ENCODE data around the gene RALGPS1. TPM values are rescaled to one million over a fixed set of nuclear protein-coding genes. Genes with fewer than 3 reads are reported as not detected.

Gene RALGPS1
- total RNA-seq, 2 donors from 2014 or later, result 7.6 to 18.5 TPM

DNA sequence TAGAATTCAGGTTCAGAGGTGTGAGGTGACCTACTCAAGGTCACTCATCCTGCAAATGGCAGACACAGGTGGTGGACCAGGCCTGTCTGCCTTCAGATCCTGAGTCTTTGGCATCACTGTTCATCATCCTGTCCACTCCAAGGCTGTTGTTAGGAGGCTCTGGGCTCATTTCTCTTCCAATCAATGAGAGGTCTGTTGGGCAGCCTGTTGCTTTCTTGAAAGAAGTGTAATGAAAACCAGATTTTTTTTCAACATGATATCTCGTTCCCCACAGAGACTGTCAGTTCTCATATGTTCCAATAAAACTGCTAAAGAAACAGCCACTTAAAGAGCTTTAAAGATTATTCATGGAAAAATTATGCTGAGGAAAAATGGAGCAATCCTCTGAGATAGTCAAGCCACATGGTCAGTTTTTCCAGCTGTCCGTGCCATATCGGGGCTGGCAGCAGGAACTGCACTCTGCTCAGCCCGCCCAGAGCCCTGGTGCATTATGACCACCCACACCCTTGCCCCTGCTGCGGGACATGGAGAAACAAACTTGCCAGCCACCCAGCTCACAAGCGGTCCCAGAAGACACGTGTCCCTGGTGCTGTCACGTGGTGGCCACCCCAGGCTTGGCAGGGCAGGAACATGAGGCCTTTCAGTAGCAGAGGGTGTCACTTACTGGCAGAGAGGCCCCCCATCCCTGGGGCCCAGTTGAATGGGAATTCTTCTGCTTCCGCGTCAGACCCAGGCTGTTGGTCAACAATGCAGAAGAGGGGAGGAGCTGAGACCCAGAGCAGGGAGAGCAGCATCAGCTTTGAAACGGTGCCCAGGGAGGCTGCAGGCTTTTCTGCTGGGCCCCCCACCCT, 271.6 kb downstream of the RALGPS1 start:
- Histone ChIP-seq H3K4me1 (ENCODE audit: control insufficient read depth in 1 of 2, low read depth in 2 of 2) (peaks cover 18 to 47% of the 10 kb centered on the region in 2 donors), H3K9me3 (no peaks in the 10 kb centered on the region), H3K27ac (peak overlapping the region; percentile 94 to 98), H3K4me3 (no peak overlapping the region), H3K36me3 (no peaks in the 10 kb centered on the region), H3K27me3 (replicated peaks; ENCODE audit: insufficient read depth) (no peaks in the 10 kb centered on the region)
- TF ChIP-seq, protein P1, sequence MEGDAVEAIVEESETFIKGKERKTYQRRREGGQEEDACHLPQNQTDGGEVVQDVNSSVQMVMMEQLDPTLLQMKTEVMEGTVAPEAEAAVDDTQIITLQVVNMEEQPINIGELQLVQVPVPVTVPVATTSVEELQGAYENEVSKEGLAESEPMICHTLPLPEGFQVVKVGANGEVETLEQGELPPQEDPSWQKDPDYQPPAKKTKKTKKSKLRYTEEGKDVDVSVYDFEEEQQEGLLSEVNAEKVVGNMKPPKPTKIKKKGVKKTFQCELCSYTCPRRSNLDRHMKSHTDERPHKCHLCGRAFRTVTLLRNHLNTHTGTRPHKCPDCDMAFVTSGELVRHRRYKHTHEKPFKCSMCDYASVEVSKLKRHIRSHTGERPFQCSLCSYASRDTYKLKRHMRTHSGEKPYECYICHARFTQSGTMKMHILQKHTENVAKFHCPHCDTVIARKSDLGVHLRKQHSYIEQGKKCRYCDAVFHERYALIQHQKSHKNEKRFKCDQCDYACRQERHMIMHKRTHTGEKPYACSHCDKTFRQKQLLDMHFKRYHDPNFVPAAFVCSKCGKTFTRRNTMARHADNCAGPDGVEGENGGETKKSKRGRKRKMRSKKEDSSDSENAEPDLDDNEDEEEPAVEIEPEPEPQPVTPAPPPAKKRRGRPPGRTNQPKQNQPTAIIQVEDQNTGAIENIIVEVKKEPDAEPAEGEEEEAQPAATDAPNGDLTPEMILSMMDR (IDR thresholded peaks at IDR 0.05), result no peak
- ATAC-seq (ENCODE audit: insufficient number of reproducible peaks, low FRiP score, low read depth) (peak; percentile 65), DNase-seq (ENCODE audit: low spot score) (peak; percentile 88)

DNA sequence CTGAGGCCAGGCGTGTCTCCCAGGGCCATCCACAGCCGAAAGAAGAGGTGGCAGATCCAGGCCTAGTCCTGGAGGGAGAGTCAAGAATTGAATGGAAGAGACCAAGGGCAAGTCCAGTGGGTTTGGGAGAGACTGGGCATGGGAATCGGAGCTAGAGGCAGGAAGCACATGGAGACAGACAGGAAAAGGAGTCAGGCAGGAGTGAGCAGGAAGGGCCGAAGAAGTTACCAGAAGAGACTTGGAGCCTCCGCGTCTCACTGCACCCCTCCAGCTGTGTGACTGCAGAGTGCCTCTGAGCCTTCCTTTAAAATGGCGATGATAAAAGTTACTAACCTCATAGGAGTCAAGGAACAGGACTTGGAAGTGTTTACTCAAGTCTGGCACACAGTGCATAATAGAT, 272.2 kb downstream of the RALGPS1 start:
- no peaks in the 10 kb centered on the region for H3K36me3 ChIP-seq
- peak overlapping the region; percentile 94 to 98 for H3K27ac ChIP-seq
- TF ChIP-seq, protein P1 (IDR thresholded peaks at IDR 0.05), result no peak
- no peak overlapping the region for H3K4me3 ChIP-seq
- no peaks in the 10 kb centered on the region for H3K9me3 ChIP-seq
- no peaks in the 10 kb centered on the region for H3K27me3 ChIP-seq (replicated peaks; ENCODE audit: insufficient read depth)
- peaks cover 18 to 46% of the 10 kb centered on the region in 2 donors for H3K4me1 ChIP-seq (ENCODE audit: control insufficient read depth in 1 of 2, low read depth in 2 of 2)
- no peak for DNase-seq (ENCODE audit: low spot score)
- no peak for ATAC-seq (ENCODE audit: insufficient number of reproducible peaks, low FRiP score, low read depth)

DNA sequence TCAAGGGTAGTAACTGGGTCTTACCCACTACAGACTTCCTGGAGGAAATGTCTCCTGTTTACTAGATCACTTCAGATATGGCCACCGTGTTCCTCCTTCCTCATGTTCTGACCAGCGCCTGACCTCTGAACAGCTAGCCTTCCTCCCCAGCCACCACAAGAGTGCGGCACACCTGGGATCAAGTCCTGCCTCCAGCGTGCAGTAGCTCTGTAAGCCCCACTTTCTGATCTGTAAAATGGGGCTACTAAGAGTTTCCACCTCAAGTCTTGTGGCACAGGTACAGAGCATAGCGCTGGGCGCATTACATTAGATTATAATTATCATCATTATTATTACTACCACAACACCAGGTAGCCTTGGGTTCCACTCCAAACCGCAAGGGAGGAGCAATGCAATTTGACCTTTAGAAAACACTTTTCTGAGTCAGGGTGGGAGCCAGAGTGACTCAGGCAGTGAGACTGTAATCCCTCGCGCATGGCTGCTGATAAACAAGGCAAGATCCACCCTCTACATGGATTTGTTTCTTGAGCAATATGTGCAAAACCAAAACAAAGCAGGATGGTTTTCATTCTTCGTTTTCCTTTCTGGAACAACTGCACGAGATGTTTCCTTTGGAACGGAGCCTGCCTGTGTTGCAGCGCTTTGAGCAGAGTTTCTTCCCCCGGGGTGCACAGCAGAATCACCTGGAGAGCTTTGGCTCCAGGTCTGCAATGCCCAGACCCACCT, 272.8 kb downstream of the RALGPS1 start:
- H3K36me3 ChIP-seq, result no peaks in the 10 kb centered on the region
- ATAC-seq (ENCODE audit: insufficient number of reproducible peaks, low FRiP score, low read depth) (peak; percentile 60), DNase-seq (ENCODE audit: low spot score) (peak; percentile 68)
- TF ChIP-seq, protein P1 (IDR thresholded peaks at IDR 0.05), result no peak
- H3K27me3 ChIP-seq (replicated peaks; ENCODE audit: insufficient read depth), result no peaks in the 10 kb centered on the region
- no peaks in the 10 kb centered on the region for H3K9me3 ChIP-seq
- H3K4me1 ChIP-seq (ENCODE audit: control insufficient read depth in 1 of 2, low read depth in 2 of 2), result peaks cover 18 to 46% of the 10 kb centered on the region in 2 donors
- H3K4me3 ChIP-seq, result no peak overlapping the region
- peak overlapping the region; percentile 94 to 98 for H3K27ac ChIP-seq

DNA sequence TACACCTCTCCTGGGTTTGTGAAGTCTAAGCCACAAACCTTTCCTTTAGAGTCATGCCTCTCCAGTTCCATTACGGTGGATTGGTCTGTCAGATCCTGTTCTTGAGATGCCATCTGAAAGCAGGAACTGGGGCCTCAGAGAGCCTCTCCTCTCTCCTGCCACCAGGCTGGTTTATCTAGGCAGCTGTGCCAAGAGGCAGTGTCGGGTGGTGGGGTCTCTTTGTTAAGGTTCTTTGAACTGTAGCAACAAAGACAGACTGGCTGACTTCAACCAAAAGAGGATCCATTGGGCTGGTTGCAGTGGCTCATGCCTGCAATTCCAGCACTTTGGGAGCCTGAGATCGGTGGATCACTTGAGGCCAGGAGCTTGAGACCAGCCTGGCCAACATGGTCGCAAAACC, 273.8 kb downstream of the RALGPS1 start:
- DNase-seq (ENCODE audit: low spot score) (no peak), ATAC-seq (ENCODE audit: insufficient number of reproducible peaks, low FRiP score, low read depth) (no peak)
- Histone ChIP-seq H3K27me3 (replicated peaks; ENCODE audit: insufficient read depth) (no peaks in the 10 kb centered on the region), H3K36me3 (no peaks in the 10 kb centered on the region), H3K4me3 (no peak overlapping the region), H3K9me3 (no peaks in the 10 kb centered on the region), H3K4me1 (ENCODE audit: control insufficient read depth in 1 of 2, low read depth in 2 of 2) (peaks cover 18 to 46% of the 10 kb centered on the region in 2 donors), H3K27ac (peak overlapping the region in 1 of 2 donors; percentile 94)
- TF ChIP-seq, protein P1 (IDR thresholded peaks at IDR 0.05), result no peak

DNA sequence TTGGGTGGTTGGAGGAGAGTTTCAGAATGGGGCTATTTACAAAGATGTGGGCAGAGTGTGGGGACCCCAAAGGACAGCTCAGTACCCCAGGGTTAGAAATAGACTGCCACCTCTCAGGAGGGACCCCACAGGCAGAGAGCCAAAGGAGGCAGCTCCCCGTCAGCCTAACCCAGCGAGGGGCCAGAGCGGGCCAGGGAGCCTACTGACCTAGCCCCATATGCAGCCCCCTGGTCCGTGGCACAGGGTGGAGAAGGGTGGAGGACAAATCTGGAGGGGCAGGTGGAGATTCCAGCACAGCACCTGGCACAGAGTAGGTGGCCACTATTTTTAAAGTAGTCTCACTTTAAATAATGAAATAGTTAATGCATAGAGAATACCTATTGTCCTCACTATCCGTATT, 275.0 kb downstream of the RALGPS1 start:
- TF ChIP-seq, protein P1 (IDR thresholded peaks at IDR 0.05), result no peak
- no peaks in the 10 kb centered on the region for H3K27me3 ChIP-seq (replicated peaks; ENCODE audit: insufficient read depth)
- no peaks in the 10 kb centered on the region for H3K9me3 ChIP-seq
- no peak overlapping the region for H3K27ac ChIP-seq
- ATAC-seq (ENCODE audit: insufficient number of reproducible peaks, low FRiP score, low read depth) (no peak), DNase-seq (ENCODE audit: low spot score) (no peak)
- H3K36me3 ChIP-seq, result no peaks in the 10 kb centered on the region
- H3K4me1 ChIP-seq (ENCODE audit: control insufficient read depth in 1 of 2, low read depth in 2 of 2), result peaks cover 18 to 38% of the 10 kb centered on the region in 2 donors
- no peak overlapping the region for H3K4me3 ChIP-seq
